WTC11 (cell line): ENCODE data around the gene ANKRD30B.
"Not testable (repeated sequence)": the region's sequence is repeated elsewhere in the genome, so short reads cannot be mapped to it uniquely, and the experiment has no call there.

Experiments
- CTCF ChIP-seq: fragments of 200-600 bp; IDR thresholded peaks from 2 replicates; pipeline ENCODE4 v1.8.0; 2022; ENCODE audit warnings: antibody characterized with exemption
- FOXP1 ChIP-seq: sonication (generic); formaldehyde crosslinking; IDR thresholded peaks from 2 replicates; pipeline ENCODE4 v1.8.0; 2022; ENCODE audit warnings: missing genetic modification reagents, mild to moderate bottlenecking, moderate library complexity, borderline replicate concordance
- NR2C2 ChIP-seq: sonication (generic); formaldehyde crosslinking; IDR thresholded peaks from 2 replicates; pipeline ENCODE4 v1.8.0; 2022; ENCODE audit warnings: mild to moderate bottlenecking, missing genetic modification reagents
- OVOL2 ChIP-seq: fragments of 250-450 bp; sonication (Bioruptor Pico); IDR thresholded peaks from 2 replicates; pipeline ENCODE4 v1.9.0; 2021; ENCODE audit warnings: mild to moderate bottlenecking, borderline replicate concordance
- SMAD3 ChIP-seq: sonication (generic); formaldehyde crosslinking; IDR thresholded peaks from 2 replicates; pipeline ENCODE4 v1.8.0; 2022; ENCODE audit warnings: missing genetic modification reagents, mild to moderate bottlenecking, borderline replicate concordance
- TCF7 ChIP-seq: sonication (generic); formaldehyde crosslinking; IDR thresholded peaks from 2 replicates; pipeline ENCODE4 v1.8.0; 2022; ENCODE audit warnings: mild to moderate bottlenecking, low read depth, missing genetic modification reagents, moderate library complexity
- TEAD4 ChIP-seq: sonication (generic); formaldehyde crosslinking; IDR thresholded peaks from 2 replicates; pipeline ENCODE4 v1.8.0; 2022; ENCODE audit warnings: mild to moderate bottlenecking, missing genetic modification reagents
- ZNF121 ChIP-seq: sonication (generic); formaldehyde crosslinking; IDR thresholded peaks from 2 replicates; pipeline ENCODE4 v1.8.0; 2023; ENCODE audit warnings: missing genetic modification reagents
- ZNF232 ChIP-seq: sonication (generic); formaldehyde crosslinking; IDR thresholded peaks from 2 replicates; pipeline ENCODE4 v1.8.0; 2022; ENCODE audit warnings: mild to moderate bottlenecking, missing genetic modification reagents
- ZNF263 ChIP-seq: sonication (generic); formaldehyde crosslinking; IDR thresholded peaks from 2 replicates; pipeline ENCODE4 v1.8.1; 2022; ENCODE audit warnings: low read depth, mild to moderate bottlenecking, moderate library complexity, missing genetic modification reagents
- TF ChIP-seq, protein P1 (sequence below): sonication (generic); formaldehyde crosslinking; IDR thresholded peaks from 2 replicates; pipeline ENCODE4 v1.8.0; 2022; ENCODE audit warnings: mild to moderate bottlenecking, missing genetic modification reagents
- TF ChIP-seq, protein P2 (sequence below): sonication (generic); formaldehyde crosslinking; IDR thresholded peaks from 2 replicates; pipeline ENCODE4 v1.8.1; 2022; ENCODE audit warnings: low read depth, mild to moderate bottlenecking, moderate library complexity, missing genetic modification reagents, borderline replicate concordance

- not testable (repeated sequence) for TF ChIP-seq TEAD4 (CRISPR knock-in tag); OVOL2; ZNF232 (CRISPR knock-in tag); TCF7 (CRISPR knock-in tag); CTCF; SMAD3 (CRISPR knock-in tag); ZNF121; NR2C2 (CRISPR knock-in tag); FOXP1; ZNF263 (CRISPR knock-in tag)
- TF ChIP-seq, protein P1, sequence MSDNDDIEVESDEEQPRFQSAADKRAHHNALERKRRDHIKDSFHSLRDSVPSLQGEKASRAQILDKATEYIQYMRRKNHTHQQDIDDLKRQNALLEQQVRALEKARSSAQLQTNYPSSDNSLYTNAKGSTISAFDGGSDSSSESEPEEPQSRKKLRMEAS (CRISPR knock-in tag): not testable (repeated sequence)
- TF ChIP-seq, protein P2, sequence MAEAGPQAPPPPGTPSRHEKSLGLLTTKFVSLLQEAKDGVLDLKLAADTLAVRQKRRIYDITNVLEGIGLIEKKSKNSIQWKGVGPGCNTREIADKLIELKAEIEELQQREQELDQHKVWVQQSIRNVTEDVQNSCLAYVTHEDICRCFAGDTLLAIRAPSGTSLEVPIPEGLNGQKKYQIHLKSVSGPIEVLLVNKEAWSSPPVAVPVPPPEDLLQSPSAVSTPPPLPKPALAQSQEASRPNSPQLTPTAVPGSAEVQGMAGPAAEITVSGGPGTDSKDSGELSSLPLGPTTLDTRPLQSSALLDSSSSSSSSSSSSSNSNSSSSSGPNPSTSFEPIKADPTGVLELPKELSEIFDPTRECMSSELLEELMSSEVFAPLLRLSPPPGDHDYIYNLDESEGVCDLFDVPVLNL (CRISPR knock-in tag): not testable (repeated sequence)
Observed at GRCh38 chr18:14797969-14798764, 50.2 kb downstream of the ANKRD30B start.
